HG02642 (cell line): ENCODE results near the gene TOMM22.

Experiments used
- ATAC-seq: cut with Tn5 transposase; IDR thresholded peaks from one replicate; pipeline ENCODE4 v1.9.1; 2021; ENCODE audit warnings: mild to moderate bottlenecking; ENCODE audit not compliant: unreplicated experiment, poor library complexity

The TOMM22 gene

DNA sequence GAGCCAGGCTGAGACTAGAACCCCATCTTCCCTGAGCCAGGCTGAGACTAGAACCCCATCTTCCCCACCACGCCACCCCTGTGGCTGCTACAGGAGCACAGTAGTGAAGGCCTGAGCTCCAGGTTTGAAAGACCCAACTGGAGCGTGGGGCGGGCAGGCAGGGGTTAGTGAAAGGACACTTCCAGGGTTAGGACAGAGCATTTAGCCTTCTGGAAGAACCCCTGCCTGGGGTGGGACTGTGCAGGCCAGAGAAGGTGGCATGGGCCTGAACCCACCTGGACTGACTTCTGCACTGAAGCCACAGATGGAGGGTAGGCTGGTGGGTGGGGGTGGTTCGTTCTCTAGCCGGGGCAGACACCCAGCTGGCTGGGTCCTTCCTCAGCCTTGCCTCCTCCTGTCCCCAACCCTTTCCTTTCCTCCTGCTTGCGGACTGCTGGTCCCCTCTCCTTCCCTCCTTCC, 50.0 kb downstream of the TOMM22 start:
- ATAC-seq: no peak

DNA sequence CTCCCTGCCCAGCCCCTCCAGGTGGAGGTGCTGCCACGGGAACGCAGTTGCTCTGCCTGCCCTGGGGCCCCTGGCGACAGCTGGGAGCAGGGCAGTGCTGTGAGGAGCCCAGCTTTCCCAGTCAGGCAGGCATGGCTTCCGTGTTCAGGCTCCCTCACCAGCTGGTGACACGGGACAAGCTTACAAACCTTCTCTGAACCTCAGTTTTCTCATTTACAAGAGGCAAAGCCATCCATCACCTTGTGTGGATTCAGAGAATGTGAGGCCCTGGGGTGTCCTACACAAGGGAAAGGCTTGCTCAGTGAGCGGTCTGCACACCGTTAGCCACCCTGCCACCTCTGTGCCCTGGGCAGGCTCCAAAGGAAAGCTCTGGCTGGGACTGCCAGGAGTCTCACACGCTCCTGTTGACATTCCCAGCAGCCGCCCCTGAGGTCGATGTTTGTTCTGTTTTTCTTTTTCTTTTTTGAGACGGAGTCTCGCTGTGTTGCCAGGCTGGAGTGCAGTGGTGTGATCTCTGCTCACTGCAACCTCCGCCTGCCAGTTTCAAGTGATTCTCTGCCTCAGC, 50.6 kb downstream of the TOMM22 start:
- ATAC-seq: no peak

DNA sequence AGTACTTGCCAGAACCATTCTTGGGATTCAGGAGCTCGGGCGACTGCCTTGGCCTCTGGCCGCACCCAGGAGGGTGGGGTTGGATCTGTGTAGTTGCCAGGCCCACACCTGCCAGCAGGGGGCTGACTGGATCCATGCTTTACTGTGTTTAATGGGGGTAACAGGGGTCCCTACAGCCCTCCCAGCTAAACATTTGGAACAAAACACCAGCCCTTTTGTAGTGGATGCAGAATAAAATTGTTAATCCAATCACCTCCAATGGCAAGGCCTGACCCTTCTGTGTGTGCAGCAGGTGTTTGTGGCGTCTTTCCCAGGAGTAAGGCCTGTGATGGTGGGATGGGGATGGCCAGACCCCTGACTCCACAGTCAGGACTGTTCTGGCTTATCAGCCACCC, 51.6 kb downstream of the TOMM22 start:
- no peak for ATAC-seq

DNA sequence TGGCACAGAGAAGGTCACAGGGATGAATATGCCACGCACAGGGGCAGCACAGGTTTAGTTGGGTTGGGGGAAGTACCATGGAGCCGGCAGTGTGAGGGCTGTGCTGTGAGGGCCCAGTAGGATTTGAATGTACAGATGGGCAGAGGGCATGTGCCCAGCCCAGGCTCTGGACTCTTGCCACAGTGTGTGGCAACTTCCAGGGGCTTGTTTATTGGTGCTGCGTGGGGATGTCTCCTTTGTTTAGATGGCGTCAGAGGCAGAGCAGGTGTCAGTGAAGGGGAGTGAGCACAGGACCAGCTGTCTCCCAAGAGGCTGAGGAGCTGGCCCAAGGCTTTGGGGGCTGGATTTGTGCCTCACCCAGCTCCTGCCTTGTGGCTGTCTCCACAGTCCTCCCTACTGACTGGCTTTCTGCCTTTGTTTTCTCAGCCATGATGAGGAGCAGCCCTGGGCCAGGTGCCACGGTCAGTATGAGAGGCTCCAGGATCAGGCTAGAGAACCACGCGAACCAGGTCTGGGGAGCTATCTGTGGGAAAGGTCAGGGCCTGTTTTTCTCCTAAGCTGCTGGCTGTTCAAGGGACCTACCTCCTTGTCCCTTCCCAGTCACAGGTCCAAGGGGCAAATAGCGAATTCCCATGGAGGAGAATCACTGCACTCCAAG, 52.1 kb downstream of the TOMM22 start:
- ATAC-seq: no peak

DNA sequence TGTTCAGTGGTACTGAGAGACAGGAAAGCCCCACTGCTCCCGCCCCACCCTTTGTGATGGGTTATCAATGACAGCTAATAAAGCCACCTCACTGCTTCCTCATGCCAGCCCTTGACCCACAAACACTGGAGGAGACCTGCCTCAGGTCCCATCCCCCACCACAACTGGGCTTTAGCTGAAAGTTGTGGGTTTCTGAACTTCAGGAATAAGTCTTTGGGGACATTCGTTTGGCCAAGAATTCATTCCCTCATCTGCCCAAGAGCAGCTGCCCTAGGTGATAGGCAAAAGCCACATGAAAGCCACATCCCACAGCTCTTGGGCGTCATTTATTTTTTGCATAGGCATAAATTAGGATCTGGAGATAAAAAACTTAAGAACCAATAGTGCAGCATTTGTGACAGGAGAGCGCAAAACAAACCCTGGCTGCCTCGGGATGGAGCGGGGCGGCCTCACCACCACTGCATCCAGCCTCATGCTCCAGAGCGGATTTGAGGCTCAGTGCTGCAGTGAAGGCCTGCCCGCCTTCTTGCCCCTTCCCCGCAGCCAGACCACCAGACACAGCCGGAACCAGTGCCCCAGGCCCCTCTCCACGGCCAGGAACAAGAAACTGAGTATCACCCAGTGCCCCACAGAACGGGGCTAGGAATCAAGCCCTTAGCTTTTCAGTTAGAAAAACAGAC, 52.8 kb downstream of the TOMM22 start:
- no peak for ATAC-seq
